AG04450 (cell line): Measurements from ENCODE around the gene GGT7. TPM values are rescaled to one million over a fixed set of nuclear protein-coding genes. Genes with fewer than 3 reads are reported as not detected.

Source experiments
- CTCF ChIA-PET: fragments of 300-600, 350-600 bp; formaldehyde crosslinking; extraction: SDS; loops from one replicate; lab custom pipeline; 2022; ENCODE audit warnings: antibody characterized with exemption, inconsistent platforms; lab: Charles Lee
- POLR2A ChIA-PET: fragments of 350-600 bp; formaldehyde crosslinking; extraction: SDS; loops from one replicate; lab custom pipeline; 2021; ENCODE audit warnings: antibody characterized with exemption, inconsistent platforms; lab: Yijun Ruan, JAX
- DNase-seq: peaks from one replicate; pipeline ENCODE4 v3.0.0-alpha.2; 2011; ENCODE audit warnings: low read depth, low spot score
- H3K27ac ChIP-seq: one replicate; pipeline ENCODE4 v1.5.1; 2012; ENCODE audit warnings: low read depth, low read length, control low read depth
- H3K27me3 ChIP-seq: one replicate; pipeline ENCODE4 v1.6.0; 2012; ENCODE audit warnings: low read length; ENCODE audit not compliant: control insufficient read depth, insufficient read depth
- H3K4me3 ChIP-seq: 2 replicates; pipeline ENCODE4 v1.5.1; 2011; ENCODE audit warnings: mild to moderate bottlenecking, low read depth, low read length, control low read depth
- H3K9me3 ChIP-seq: 2 replicates; pipeline ENCODE4 v1.5.1; 2012; ENCODE audit warnings: low read length; ENCODE audit not compliant: control insufficient read depth, insufficient read depth
- CTCF ChIP-seq: IDR thresholded peaks from 2 replicates; pipeline ENCODE4 v1.5.1; 2011; ENCODE audit warnings: low read depth, low read length, control low read depth, inconsistent platforms
- polyA plus RNA-seq: library from polyadenylated mRNA; depleted of rRNA; stranded (reverse); fragments of >200 nt; gene quantifications from 2 replicates; pipeline ENCODE4 v1.2.3, GENCODE V29; 2011

GGT7 gene
- polyA plus RNA-seq, 1 experiment: 12.1 TPM

GRCh38 chr20:34824452-34824805, 48.2 kb downstream of the GGT7 start:
- Histone ChIP-seq H3K9me3 (no peaks in the 10 kb centered on the region), H3K4me3 (peak overlapping the region; percentile 96), H3K27ac (peak overlapping the region; percentile 39), H3K27me3 (no peaks in the 10 kb centered on the region)
- no peak for DNase-seq
- CTCF ChIA-PET: interaction anchor here (1.0 kb wide), 1 partner anchor 50 kb away, joined by 3 read pairs; no protein-coding TSS in a partner anchor
- POLR2A ChIA-PET: interaction anchor here (0.5 to 0.6 kb wide), 2 partner anchors 13 to 566 kb away, joined by 3 to 5 read pairs; no protein-coding TSS in a partner anchor
- TF ChIP-seq CTCF: no peak

GRCh38 chr20:34824026-34824425, 48.6 kb downstream of the GGT7 start:
- no peak for DNase-seq
- Histone ChIP-seq H3K27me3 (no peaks in the 10 kb centered on the region), H3K27ac (no peak overlapping the region), H3K4me3 (peak overlapping the region; percentile 96), H3K9me3 (no peaks in the 10 kb centered on the region)
- TF ChIP-seq CTCF: no peak
- CTCF ChIA-PET: interaction anchor here (1.0 kb wide), 1 partner anchor 51 kb away, joined by 3 read pairs; no protein-coding TSS in a partner anchor
- POLR2A ChIA-PET: interaction anchor here (0.6 kb wide), 1 partner anchor 566 kb away, joined by 5 read pairs; no protein-coding TSS in a partner anchor

- Histone ChIP-seq H3K27me3 (no peaks in the 10 kb centered on the region), H3K27ac (no peak overlapping the region), H3K4me3 (no peak overlapping the region), H3K9me3 (no peaks in the 10 kb centered on the region)
- no peak for TF ChIP-seq CTCF
- DNase-seq: no peak
- POLR2A ChIA-PET: no interaction called here
- CTCF ChIA-PET: interaction anchor here (0.7 kb wide), 2 partner anchors 269 to 404 kb away, joined by 3 to 4 read pairs; no protein-coding TSS in a partner anchor
Observed at GRCh38 chr20:34820805-34821578, 51.7 kb downstream of the GGT7 start.

GRCh38 chr20:34817801-34818200, 54.9 kb downstream of the GGT7 start:
- Histone ChIP-seq H3K27me3 (no peaks in the 10 kb centered on the region), H3K4me3 (no peak overlapping the region), H3K9me3 (no peaks in the 10 kb centered on the region), H3K27ac (no peak overlapping the region)
- ChIA-PET CTCF (no interaction called here), POLR2A (no interaction called here)
- TF ChIP-seq CTCF: no peak
- no peak for DNase-seq

- H3K4me3 ChIP-seq: no peak overlapping the region
- CTCF ChIA-PET: no interaction called here
- no peak for DNase-seq
- no peaks in the 10 kb centered on the region for H3K9me3 ChIP-seq
- no peaks in the 10 kb centered on the region for H3K27me3 ChIP-seq
- H3K27ac ChIP-seq: no peak overlapping the region
- POLR2A ChIA-PET: interaction anchor here (0.6 kb wide), 1 partner anchor 348 kb away, joined by 8 read pairs; no protein-coding TSS in a partner anchor
- no peak for TF ChIP-seq CTCF
Observed at GRCh38 chr20:34817072-34817471, 55.6 kb downstream of the GGT7 start.
